IPS DF 6.9 (cell line): ENCODE measurements around the gene COL27A1.
A peak's percentile ranks its signal among the peaks of the same experiment; 100 is the strongest.

ENCODE experiments used
- DNase-seq: peaks from one replicate; pipeline ENCODE4 v3.0.0-alpha.2; 2013; ENCODE audit warnings: low read depth, low spot score
- H3K27ac ChIP-seq: one replicate; pipeline ENCODE4 v1.5.1; 2013; ENCODE audit warnings: low read length, control low read depth
- H3K27me3 ChIP-seq: 2 replicates; pipeline ENCODE4 v1.6.1; 2013; ENCODE audit warnings: mild to moderate bottlenecking, low read length; ENCODE audit not compliant: control insufficient read depth, insufficient read depth
- H3K36me3 ChIP-seq: 2 replicates; pipeline ENCODE4 v1.6.1; 2013; ENCODE audit warnings: low read length; ENCODE audit not compliant: control insufficient read depth, insufficient read depth
- H3K4me1 ChIP-seq: 2 replicates; pipeline ENCODE4 v1.6.1; 2013; ENCODE audit warnings: low read length; ENCODE audit not compliant: control insufficient read depth, insufficient read depth
- H3K4me3 ChIP-seq: 2 replicates; pipeline ENCODE4 v1.5.1; 2013; ENCODE audit warnings: mild to moderate bottlenecking, low read length
- H3K9me3 ChIP-seq: 2 replicates; pipeline ENCODE4 v1.6.1; 2013; ENCODE audit warnings: low read length, inconsistent platforms; ENCODE audit not compliant: control insufficient read depth, insufficient read depth
- WGBS: extraction: QIAGEN DNeasy Blood & Tissue Kit; methylation state at CpG from one replicate; pipeline ENCODE4 v1.1.7; 2013; ENCODE audit warnings: mixed read lengths, missing lambda C conversion rate; ENCODE audit not compliant: insufficient read length, insufficient coverage; 5-methylcytosine and 5-hydroxymethylcytosine counted together

Gene COL27A1

DNA sequence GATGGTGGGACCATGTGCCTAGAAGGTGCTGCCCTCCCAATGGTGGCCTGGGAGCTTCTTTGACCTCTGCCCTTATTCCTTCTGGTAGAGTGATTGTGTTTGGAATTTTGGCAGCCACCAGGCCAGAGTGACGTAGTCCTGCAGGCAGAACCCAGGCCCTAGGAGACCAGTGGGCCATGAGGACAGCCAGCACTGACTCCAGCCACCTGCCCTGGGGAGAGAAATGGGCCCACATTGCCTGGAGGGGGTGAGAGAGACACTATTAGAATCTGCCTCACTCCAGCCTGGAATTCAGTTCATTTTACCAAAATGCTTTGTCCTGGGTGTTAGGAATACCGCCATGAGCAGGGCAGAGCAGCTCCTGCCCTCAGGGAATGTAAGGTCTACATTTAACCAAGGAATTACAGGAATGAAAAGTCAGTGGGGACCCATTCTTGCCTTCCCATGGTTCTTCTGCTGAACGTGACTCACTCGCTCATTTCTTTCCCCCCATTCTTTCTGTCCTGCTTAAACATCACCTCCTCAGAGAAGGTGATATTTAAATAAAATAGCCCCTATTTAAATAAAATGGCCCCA lies 5.5 kb upstream of the COL27A1 start:
- DNase-seq = no peak
- Histone ChIP-seq H3K27me3 (peaks cover 7% of the 10 kb centered on the region), H3K27ac (no peak overlapping the region), H3K36me3 (no peaks in the 10 kb centered on the region), H3K9me3 (no peaks in the 10 kb centered on the region), H3K4me1 (peaks cover 6% of the 10 kb centered on the region), H3K4me3 (no peak overlapping the region)
- no CpG with 5 or more reads among the region's 4 CpGs for WGBS

- no peak for DNase-seq
- no peaks in the 10 kb centered on the region for H3K9me3 ChIP-seq
- WGBS = no CpG with 5 or more reads among the region's 8 CpGs
- H3K4me1 ChIP-seq = peaks cover 6% of the 10 kb centered on the region
- no peak overlapping the region for H3K27ac ChIP-seq
- H3K4me3 ChIP-seq = no peak overlapping the region
- peaks cover 9% of the 10 kb centered on the region for H3K27me3 ChIP-seq
- no peaks in the 10 kb centered on the region for H3K36me3 ChIP-seq
These were observed 4.7 kb upstream of the COL27A1 start for GRCh38 chr9:114150608-114151007.

GRCh38 chr9:114151426-114151956 lies 3.8 kb upstream of the COL27A1 start:
- no peak overlapping the region for H3K27ac ChIP-seq
- WGBS = no CpG with 5 or more reads among the region's 5 CpGs
- peaks cover 12% of the 10 kb centered on the region for H3K27me3 ChIP-seq
- no peak for DNase-seq
- no peak overlapping the region for H3K4me3 ChIP-seq
- no peaks in the 10 kb centered on the region for H3K9me3 ChIP-seq
- H3K4me1 ChIP-seq = peaks cover 6% of the 10 kb centered on the region
- H3K36me3 ChIP-seq = no peaks in the 10 kb centered on the region

DNA sequence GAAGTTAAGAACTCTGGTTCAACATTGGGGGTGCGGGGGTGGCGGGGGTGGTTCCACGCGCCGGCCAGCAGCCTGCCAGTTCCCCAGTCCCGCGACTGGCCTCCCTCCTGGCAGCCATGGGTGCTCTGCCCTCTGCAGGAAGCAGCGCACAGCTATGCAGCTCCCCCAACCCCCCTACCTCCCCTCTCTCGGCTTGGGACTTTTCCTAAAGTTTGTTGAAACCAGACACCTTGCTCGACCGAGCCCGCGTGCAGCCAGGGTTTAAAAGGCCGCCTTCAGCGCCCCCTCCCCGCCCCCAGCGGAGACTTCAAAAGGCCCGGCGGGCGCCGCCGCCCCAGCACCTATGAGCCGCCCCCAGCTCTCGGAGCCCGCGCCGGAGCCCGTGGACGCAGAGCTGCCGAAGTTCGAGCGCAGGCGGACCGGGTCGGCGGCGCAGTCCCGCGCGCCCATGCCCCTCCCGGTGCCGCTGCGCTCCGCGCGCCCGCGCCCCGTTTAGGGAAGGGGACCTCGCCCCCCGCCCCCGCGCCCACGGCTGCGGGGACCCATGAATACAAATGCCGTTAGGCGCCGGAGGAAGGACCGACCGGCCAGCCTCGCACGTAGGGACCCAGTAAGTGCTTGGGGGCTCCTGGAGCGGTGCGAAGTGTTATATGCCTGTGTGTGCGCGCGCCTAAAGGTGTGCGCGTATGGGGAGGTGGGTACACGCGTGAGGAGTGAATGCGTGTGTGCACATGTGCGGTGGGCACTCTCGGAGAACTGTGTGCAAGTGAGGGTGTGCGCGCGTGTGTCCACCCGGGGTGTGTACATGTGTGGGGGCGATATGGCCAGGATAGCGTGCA lies 1.4 kb upstream of the COL27A1 start:
- DNase-seq = peak; percentile 25
- H3K36me3 ChIP-seq = no peaks in the 10 kb centered on the region
- H3K27me3 ChIP-seq = peaks cover 12% of the 10 kb centered on the region
- H3K4me3 ChIP-seq = peak overlapping the region; percentile 41; the same call in 1 of the 2 replicates
- H3K4me1 ChIP-seq = peaks cover 8% of the 10 kb centered on the region
- H3K9me3 ChIP-seq = no peaks in the 10 kb centered on the region
- no CpG with 5 or more reads among the region's 80 CpGs for WGBS
- H3K27ac ChIP-seq = no peak overlapping the region

- Histone ChIP-seq H3K4me3 (peak overlapping the region; percentile 41; the same call in 1 of the 2 replicates), H3K4me1 (peaks cover 8% of the 10 kb centered on the region), H3K27me3 (peaks cover 12% of the 10 kb centered on the region), H3K9me3 (no peaks in the 10 kb centered on the region), H3K27ac (no peak overlapping the region), H3K36me3 (no peaks in the 10 kb centered on the region)
- no peak for DNase-seq
- WGBS = no CpG with 5 or more reads among the region's 23 CpGs
These were observed 686 bp upstream of the COL27A1 start for GRCh38 chr9:114154600-114155102.

- WGBS = no CpG with 5 or more reads among the region's 57 CpGs
- Histone ChIP-seq H3K36me3 (no peaks in the 10 kb centered on the region), H3K4me3 (peak overlapping the region; percentile 69), H3K9me3 (no peaks in the 10 kb centered on the region), H3K4me1 (peaks cover 8% of the 10 kb centered on the region), H3K27me3 (peaks cover 12% of the 10 kb centered on the region), H3K27ac (no peak overlapping the region)
- no peak for DNase-seq
These were observed 789 bp downstream of the COL27A1 start for GRCh38 chr9:114155995-114156656.

GRCh38 chr9:114156657-114157421 lies 1.5 kb downstream of the COL27A1 start:
- Histone ChIP-seq H3K4me3 (peak overlapping the region; percentile 69; the same call in 1 of the 2 replicates), H3K9me3 (no peaks in the 10 kb centered on the region), H3K36me3 (no peaks in the 10 kb centered on the region), H3K4me1 (peaks cover 8% of the 10 kb centered on the region), H3K27me3 (peaks cover 12% of the 10 kb centered on the region), H3K27ac (no peak overlapping the region)
- no peak for DNase-seq
- WGBS = no CpG with 5 or more reads among the region's 31 CpGs

DNA sequence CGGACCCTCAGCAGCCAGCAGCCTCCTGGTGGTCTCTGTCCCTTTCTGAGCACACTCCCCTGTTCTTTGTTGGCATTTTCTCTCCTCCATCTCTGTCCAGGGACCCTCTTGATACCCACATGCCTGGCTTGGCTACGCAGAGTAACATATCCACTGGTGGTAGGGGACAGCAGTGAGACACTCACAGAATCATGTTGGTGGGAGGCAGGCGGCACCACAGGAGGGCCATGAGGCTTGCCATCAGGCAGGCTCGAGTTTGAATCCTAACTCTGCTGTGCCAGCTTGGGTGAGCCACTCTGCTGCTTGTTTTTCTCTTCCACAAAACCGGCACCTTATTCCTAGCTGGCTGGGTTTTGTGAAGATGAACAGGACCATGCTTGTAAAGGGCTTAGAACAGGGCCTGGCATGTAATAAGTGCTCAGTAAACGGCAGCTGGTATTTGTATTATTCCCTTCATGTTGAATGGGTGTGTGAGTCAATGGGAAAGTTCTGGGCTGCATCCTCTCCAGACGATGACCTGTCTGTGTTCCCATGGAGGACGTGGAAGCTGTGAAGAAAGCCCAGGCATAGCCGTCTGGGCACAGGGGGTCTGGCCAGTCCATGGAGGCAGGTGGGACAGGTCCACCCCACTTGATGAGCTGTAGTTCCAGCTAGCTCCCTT lies 2.3 kb downstream of the COL27A1 start:
- no peak for DNase-seq
- H3K27ac ChIP-seq = no peak overlapping the region

GRCh38 chr9:114158482-114159130 lies 3.3 kb downstream of the COL27A1 start:
- DNase-seq = no peak
- peaks cover 10% of the 10 kb centered on the region for H3K4me1 ChIP-seq
- no peak overlapping the region for H3K27ac ChIP-seq
- WGBS = no CpG with 5 or more reads among the region's 10 CpGs
- H3K4me3 ChIP-seq = no peak overlapping the region
- peaks cover 12% of the 10 kb centered on the region for H3K27me3 ChIP-seq
- H3K9me3 ChIP-seq = no peaks in the 10 kb centered on the region
- no peaks in the 10 kb centered on the region for H3K36me3 ChIP-seq

More for the DNA sequence above, 2.3 kb downstream of the COL27A1 start:
- Histone ChIP-seq H3K4me3 (no peak overlapping the region), H3K36me3 (no peaks in the 10 kb centered on the region), H3K9me3 (no peaks in the 10 kb centered on the region), H3K27me3 (peaks cover 12% of the 10 kb centered on the region), H3K4me1 (peaks cover 8% of the 10 kb centered on the region)
- no CpG with 5 or more reads among the region's 9 CpGs for WGBS
